ENCODE measurements around the gene FREY1.

DNA sequence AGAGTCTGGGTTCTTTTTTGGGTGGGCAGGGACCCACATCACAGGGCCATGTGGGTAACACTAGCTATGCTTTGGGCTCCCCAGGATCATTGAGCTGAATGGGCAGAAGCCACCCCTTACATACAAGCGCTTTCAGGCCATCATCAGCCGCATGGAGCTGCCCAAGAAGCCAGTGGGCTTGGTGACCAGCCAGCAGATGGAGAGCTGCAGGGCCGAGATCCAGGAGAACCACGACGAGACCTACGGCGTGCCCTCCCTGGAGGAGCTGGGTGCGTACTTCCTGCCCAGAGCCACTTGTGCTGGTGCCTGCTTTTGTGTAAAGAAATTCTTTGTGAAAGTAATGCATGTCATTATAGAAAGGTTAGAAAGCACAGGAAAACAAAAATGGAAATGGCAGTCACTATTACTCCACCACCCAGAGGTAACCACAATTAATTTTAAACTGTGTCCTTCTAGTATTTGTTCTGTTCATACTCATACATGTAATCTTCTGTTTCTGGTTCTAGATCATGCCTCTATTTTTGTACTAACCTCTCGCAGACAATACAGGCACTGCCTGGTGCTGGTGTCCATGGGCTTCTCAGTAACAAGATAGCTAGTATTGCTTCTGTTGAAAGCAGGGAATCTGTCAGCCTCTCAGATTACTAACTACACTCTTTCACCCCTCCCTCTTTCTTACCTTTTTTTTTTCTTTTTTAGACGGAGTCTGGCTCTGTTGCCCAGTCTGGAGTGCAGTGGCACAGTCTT lies 46.1 kb downstream of the FREY1 start:
- TF ChIP-seq, protein P1, sequence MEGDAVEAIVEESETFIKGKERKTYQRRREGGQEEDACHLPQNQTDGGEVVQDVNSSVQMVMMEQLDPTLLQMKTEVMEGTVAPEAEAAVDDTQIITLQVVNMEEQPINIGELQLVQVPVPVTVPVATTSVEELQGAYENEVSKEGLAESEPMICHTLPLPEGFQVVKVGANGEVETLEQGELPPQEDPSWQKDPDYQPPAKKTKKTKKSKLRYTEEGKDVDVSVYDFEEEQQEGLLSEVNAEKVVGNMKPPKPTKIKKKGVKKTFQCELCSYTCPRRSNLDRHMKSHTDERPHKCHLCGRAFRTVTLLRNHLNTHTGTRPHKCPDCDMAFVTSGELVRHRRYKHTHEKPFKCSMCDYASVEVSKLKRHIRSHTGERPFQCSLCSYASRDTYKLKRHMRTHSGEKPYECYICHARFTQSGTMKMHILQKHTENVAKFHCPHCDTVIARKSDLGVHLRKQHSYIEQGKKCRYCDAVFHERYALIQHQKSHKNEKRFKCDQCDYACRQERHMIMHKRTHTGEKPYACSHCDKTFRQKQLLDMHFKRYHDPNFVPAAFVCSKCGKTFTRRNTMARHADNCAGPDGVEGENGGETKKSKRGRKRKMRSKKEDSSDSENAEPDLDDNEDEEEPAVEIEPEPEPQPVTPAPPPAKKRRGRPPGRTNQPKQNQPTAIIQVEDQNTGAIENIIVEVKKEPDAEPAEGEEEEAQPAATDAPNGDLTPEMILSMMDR (IDR thresholded peaks at IDR 0.05; ENCODE audit: insufficient read depth, low read length), result no peak
- no peak for TF ChIP-seq GABPA (IDR thresholded peaks at IDR 0.05; ENCODE audit: low read depth)
